ENCODE measurements around the gene ACVRL1. TPM values are rescaled to one million over a fixed set of nuclear protein-coding genes. Genes with fewer than 3 reads are reported as not detected.

ACVRL1 gene
- 82.7 TPM for total RNA-seq

DNA sequence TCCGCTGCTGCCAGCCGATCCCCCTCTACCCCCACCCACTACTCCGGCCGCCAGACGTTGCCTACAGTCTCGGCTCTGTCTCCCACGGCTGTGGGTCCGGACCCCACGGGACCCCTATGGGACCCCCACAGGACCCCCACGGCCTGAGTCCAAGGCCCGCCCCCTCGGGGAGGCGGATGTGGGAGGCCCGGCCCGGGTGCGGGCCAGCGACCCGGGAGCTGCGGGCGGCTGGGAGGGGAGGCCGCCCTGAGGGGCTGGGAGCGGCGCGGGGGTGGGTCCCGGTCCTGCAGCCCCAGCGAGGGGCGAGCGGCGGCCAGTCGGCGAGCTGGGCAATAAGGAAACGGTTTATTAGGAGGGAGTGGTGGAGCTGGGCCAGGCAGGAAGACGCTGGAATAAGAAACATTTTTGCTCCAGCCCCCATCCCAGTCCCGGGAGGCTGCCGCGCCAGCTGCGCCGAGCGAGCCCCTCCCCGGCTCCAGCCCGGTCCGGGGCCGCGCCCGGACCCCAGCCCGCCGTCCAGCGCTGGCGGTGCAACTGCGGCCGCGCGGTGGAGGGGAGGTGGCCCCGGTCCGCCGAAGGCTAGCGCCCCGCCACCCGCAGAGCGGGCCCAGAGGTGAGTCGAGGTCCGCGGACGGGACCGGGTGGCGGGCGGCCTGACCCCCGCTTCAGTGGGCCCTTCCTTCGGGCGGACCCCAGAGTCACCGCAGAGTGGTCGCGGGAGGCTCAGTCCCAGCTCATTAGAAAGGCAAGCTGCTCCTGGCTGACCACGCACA lies at the start of gene ACVRL1:
Gene ACVRL1, plus strand, starts transcription at position 422 of the 773 bp plus-strand sequence. CDS start 4,971 bp downstream, outside the sequence.
- peak; percentile 65 for DNase-seq

- no peak for DNase-seq
Measured at GRCh38 chr12:51860986-51861385, 46.3 kb upstream of the ACVRL1 start.

DNA sequence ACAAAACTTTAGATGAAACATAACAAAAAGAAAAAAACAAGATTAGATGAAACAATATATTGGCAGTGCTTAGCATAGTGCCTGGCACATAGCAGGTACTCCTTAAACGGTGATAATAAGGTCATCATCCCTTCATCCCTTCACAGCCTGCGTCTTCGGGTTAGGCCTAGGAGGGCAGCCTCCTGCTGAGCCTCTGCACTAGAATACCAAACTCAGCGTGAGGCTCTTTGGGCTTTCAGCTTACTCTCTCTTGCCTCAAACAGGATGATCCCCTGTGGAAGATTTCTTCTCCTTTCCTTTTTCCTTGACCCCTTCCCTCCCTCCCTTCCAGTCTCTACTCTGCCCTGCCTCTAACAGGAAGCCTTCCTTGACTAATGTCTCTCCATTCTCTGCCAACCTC lies 44.4 kb upstream of the ACVRL1 start:
- DNase-seq: no peak

DNA sequence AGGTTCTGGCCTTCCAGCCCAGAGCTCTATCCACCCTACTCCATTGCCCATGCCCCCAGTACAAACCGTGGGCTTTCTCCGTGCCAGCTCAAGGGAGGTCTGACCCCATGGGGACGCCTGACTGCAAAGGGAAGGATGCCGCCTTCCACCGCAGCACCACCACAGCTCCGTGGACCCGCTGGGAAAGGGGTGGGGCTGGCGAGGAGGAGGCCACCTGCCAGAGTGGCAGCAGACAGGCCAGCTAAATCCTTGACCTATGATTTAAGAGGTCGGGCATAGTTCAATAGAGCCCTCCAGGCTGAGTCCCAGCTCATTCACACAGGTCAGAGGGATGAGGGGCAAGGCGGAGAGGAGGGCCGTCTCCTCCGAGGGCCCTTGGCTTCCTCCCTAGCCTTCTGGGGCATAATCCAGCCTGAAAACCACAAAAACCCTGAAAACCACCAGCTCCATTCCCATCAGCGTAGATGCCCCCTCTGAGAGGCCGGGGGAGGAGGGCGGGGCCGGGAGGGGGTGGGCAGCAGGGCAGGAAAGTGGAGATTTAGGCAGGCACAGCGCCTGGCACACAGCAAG lies 43.9 kb upstream of the ACVRL1 start:
- DNase-seq: no peak

DNA sequence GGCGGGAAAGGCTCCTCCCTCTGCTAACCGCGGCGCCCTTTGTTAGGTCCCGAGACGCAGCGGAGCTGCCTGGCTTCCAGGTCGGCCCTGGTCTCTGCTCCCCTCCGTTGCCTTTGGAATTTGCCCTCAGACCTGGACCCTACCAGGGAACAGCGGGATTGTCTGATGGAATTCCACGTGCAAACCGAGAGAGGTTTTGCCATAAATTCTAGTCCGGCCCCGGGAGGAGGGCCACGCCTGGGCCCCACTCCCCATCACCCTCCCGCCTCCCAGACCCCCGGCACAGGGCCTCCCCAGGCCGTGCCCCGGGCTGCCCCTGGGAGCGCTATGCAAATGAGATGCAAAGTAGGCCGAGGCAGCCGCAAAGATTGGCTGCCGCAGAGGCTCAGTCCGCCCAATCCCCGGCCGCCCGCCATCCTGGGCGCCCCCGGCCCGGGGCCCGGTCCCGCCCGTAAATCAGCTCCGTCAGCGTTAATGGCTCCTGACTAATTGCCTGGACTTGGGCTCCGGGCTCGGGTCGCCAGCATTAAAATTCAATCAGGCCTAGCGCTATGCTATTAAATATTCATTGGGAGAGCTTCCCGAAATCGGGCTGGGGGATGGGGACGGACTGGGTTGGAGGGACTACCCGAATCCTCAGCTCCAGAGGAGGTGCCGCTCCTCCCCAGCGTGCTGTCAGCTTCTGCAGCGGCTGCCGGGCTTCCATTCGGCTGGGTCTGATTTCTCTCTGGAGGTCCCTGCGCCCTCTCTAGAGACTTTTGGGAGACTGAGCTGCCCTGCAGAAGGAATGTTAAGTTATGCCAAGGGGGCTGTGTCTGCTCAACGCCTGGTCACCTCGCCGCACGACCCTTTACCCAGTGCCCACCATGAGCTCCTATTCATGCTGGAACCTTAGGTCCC lies 43.1 kb upstream of the ACVRL1 start:
- peak; percentile 70 for DNase-seq

GRCh38 chr12:51864833-51865670 lies 42.3 kb upstream of the ACVRL1 start:
- DNase-seq: peak; percentile 58

DNA sequence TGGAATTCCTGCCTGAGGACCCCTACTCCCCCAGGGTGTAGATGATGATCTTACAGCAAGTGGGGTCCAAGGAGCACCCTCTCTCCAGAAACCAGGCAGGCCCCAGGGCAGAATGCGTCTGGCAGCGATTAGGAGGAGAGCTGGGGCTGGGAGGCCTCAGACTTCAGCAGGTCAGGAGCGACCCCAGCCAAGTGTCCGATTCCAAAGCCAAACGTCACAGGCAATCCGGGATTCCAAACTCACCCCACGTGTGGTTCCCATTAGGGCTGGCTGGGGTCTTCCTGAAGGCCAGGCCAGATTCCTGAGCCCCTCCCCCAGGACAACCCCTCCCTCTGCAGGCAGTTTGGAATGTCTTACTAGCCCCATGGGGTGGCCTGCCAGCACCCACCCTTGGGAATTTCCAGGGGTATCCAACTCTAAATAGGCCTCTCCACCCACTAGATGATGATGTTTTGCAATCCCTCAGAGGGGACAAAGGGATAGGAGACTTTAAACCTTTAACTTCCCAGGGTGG lies 41.5 kb upstream of the ACVRL1 start:
- no peak for DNase-seq

GRCh38 chr12:51866324-51866723 lies 41.0 kb upstream of the ACVRL1 start:
- no peak for DNase-seq

GRCh38 chr12:51866762-51867161 lies 40.5 kb upstream of the ACVRL1 start:
- DNase-seq: no peak

DNA sequence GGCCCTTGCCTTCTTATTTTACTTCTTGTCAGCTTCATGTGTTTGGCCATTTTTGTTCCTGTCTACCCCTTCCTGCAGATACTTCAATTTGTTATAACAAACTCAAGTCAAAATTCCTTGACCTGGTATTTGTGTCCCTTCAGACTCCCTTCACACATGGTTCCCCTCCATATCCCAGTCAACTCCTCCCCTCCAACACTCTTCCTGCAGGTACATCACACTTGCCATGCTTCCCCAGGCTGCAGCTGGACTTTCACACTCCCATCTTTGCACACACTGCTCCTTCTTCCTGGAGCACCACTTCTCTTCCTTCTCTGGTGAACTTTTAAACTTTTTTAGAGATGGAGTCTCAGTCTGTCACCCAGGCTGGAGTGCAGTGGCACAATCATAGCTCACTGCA lies 39.9 kb upstream of the ACVRL1 start:
- no peak for DNase-seq

DNA sequence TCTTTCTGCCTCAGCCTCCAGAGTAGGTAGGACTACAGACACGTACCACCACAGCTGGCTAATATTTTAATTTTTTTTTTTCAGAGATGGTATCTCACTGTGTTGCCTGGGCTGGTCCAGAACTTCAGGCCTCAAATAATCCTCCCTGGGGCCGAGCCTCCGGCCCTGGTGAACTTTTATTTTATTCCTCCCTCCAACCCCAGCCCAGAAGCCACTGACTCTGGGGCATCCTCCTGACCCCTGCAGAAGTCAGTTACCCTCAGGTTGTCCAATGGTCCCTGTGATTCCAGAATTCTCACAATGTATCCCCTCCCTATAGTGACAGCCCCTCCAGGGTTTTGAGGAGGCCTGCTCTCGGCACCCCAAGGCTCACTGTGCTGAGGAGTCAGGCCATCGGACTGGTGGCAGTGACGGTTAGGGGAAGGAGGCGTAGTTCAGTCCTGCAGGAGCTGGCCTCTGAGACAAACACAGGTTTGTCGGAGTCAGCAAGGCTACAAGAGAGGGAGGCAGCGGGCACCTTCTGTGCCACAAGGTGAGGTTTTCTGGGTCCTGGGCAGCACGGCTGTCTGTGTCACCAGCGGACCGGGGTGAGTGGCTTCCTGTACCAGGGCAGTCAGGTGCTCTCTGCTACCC lies 39.4 kb upstream of the ACVRL1 start:
- no peak for DNase-seq

DNA sequence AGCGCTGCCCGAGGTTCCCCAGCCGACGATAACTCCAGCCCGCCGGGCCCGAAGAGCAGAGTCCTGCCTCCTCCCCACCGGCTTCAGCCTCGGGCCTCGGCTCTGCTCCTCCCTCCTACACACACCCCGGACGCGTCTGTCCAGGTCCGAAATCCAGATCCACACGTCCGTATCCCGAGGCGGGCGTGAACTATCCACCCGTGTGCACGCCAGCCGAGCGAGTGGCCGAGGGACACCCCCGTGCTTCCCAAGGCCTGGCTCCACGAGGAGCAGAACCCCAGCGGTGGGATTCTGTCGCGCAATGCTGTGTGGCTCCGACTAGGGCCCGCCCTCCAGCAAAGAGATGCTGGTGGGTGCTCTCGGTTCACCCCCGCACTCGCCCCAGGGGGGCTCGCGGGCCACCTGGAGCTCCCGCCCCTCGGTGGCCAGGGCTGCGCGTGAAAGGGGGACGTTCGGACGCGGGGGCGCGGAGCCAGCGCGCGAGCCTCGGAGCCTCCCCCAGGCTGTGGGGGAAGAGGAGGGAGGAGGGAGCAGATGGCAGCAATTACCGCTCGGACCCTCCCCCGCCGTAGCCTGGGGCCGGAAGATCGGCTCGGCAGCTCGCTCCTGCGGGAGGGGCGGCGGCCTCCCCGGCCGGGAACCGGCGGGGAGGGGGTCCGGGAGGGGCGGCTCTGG lies 38.3 kb upstream of the ACVRL1 start:
- DNase-seq: peak; percentile 65

DNA sequence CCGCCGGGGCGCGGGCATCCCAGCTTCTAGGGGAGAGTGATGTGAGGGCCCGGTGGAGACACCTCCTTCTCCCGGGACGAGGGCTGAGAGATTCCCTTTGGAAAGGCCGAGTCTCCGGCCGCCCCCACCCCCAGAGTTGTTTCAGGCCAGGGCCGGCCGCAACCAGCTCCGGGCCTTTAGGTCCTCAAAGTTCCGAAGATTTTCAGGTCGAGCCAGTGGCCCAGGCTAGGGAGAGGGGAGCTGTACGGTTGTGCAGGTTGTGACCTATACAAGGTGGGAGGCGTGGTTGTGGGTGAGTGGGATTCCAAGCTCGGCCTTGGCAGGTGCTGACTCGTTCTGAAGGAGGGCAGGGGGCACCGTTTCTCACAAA lies 37.8 kb upstream of the ACVRL1 start:
- no peak for DNase-seq

GRCh38 chr12:51869931-51870330 lies 37.4 kb upstream of the ACVRL1 start:
- no peak for DNase-seq

DNA sequence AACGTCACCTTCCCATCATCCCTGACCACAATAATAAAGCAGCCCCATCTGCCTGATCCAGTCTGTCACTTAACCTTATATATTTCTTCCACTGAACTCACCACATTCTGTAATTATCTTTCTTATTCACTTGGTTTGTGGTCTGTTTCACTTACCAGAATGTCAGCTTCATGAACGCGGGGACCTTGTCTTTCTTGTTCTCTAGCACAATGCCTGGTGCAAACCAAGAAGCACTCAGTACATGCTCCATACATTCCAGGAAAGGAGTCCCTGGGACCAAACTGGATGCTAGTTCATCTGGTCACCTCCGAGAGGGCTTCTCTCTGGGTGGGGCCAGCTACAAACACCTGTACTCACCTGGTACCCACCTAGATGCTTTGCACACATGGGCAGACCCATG lies 36.8 kb upstream of the ACVRL1 start:
- no peak for DNase-seq

DNA sequence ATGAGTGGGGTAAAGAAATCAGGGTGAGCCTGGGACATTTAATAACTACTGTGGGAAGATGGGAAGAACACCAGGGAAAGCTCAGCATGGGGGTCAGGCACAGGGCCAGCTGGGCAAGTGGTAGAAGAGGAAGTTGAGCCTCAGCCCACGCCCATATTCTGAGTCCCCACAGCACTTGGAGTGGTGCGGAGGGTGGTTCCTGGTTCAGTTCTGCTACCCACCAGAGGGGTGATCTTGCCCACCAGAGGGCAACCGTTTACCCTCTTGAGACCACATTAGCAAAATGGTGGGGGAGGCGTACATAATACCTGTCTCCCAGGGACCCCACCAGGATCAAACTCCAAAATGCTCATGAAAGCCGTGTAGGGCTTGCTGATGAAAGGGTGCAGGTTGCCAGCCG lies 36.2 kb upstream of the ACVRL1 start:
- DNase-seq: no peak

DNA sequence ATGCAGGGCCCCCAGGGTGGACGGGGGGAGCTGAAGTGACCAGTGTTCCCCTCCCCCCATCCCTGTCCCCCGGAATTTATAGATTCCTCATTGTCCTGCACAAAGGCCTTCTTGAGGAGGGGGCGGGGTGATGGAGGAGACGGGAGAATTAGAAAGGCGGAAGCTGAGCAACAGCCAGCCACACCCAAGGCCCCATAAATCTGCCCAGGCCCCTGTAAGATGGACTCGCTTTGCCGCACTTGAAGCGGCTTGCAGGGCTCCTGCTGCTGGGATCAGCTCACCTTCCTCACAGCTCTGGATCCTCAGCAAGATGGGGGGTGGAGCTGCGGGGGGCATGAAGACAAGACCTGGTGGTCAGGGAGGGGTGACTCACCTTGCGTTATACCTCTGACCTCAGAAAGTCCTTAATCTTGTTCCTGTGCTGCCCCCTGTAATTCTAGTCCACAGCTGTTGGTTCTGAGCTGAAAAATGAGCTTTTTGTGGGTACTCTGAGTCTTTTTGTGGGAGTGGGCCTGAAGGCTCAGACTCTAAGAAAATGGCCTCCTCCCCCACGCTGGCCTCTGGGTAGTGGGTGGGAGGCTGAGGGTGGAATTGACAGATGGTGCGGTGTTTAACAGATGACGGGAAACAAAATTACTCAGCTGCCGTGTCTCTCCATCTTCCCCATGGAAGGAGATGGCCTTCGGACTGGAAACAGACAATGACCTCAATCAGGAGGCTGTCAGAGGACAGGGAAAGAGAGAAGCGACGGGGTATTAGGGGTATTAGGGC lies 35.2 kb upstream of the ACVRL1 start:
- no peak for DNase-seq

DNA sequence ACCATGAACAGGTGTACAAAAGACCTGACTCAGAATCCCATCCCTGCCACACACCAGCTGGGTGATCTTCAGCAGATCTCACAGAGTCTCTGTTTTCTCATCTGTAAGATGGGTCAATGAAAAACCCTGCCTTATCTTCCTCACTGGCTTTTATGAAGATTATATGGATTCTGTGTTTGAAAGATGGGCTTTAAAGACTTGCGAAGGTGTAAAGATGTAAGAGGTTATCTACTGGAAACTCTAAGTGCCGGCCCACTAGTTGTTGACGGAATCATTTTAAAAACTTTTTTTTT lies 34.7 kb upstream of the ACVRL1 start:
- DNase-seq: no peak

- no peak for DNase-seq
Measured at GRCh38 chr12:51873251-51873994, 33.9 kb upstream of the ACVRL1 start.

DNA sequence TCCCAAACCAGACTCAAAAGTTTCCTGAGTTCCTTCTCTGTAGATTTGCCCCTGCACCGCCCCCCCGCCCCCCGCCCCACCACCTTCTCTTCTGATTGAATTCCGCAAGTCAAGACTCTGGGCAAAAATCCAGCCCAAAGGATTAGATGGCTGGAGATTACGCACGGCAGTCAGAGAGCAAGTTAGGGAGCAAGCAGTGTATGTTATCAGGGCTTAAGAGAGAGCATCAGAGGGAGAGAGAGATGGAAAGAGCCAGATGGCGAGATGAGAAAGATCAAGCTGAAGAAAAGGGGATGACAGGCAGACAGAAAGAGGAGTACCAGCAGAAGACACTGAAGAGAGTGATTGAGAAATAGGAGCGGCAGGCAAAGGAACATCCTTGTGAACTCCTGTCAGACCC lies 33.3 kb upstream of the ACVRL1 start:
- peak; percentile 33 for DNase-seq

All from tongue (tissue), 2 donors.